DMS 273 treated with DMSO at 0.1 percent for 48 hours (cell line): ENCODE data around the gene NRBP1.
"Not testable (repeated sequence)": the region's sequence is repeated elsewhere in the genome, so short reads cannot be mapped to it uniquely, and the experiment has no call there.

Experiments used
- DNase-seq: peaks from one replicate; lab custom pipeline; 2025; lab: John Stamatoyannopoulos, UW

The NRBP1 gene

GRCh38 chr2:27421660-27422250 lies 6.7 kb upstream of the NRBP1 start:
- DNase-seq: no peak

GRCh38 chr2:27422958-27423357 lies 5.5 kb upstream of the NRBP1 start:
- no peak for DNase-seq

GRCh38 chr2:27425039-27425438 lies 3.4 kb upstream of the NRBP1 start:
- DNase-seq: not testable (repeated sequence)

- DNase-seq: no peak
Observed at GRCh38 chr2:27427863-27428212, 593 bp upstream of the NRBP1 start.

DNA sequence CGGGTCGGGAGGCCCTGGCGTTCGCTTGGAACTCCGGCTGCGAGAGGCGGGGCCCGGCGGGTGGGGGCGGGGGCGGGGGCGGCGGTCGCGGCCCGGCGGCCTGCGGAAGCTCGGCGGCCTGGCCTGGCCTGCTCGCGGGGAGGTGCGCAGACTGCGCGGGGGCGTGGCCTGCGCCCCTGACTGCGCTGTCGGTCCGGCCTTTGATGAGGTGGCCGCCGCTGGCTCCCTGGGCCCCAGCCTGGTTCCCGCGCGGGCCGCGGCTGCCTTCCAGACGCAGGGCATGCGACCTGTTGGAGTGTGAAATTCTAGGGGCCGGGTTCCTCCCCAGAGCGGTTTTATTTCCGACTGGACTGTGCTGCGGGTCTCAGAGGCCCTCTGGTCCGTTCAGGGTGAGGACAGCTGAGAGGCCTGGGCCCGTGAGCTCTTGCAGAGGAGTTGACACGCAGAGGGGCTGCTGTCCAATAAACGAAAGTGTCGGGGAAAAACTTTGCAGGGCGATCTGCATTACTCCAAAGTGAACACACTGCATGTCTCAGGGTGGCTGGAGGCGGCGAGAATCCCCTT lies 629 bp downstream of the NRBP1 start:
- peak; percentile 43 for DNase-seq

DNA sequence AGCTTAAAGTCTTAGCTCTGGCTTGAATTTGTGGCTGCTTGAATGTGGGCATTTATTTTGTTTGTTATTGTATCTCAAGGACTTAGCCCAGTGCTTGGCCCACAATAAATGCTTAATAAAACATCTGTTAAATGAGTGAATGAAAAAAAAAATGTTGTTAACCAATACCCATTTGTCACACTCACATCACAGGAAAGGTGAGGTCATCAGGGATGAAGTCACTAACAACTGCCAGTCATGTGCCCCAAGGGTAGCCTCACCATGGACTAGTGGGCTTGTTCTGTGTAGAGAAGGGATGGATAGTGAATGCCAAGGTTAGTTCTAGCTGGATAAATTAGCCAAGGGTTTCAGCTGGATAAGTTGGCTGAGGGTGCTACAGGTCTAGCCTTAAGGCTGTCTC lies 3.0 kb downstream of the NRBP1 start:
- no peak for DNase-seq

DNA sequence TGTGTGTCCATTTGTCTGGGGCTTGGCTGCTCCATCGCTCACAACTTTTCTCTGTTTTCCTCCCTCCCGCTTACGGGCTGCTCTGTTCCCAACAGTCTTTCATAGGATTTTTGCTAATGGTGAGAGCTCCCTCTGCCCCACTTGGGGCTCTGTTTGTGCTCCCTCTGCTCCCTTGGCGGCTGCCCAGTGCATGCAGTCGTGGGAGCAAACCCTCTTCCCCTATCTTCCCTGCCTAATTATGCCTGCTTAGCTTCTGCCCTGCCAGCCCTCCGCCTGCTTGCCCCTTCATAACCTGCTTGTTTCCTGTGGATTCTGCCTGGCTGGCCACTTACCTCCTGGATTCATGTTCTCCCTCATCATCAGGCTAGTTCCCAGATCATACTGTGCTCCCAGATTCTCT lies 7.2 kb downstream of the NRBP1 start:
- DNase-seq: no peak

GRCh38 chr2:27441226-27441926 lies 12.9 kb downstream of the NRBP1 start:
- no peak for DNase-seq

DNA sequence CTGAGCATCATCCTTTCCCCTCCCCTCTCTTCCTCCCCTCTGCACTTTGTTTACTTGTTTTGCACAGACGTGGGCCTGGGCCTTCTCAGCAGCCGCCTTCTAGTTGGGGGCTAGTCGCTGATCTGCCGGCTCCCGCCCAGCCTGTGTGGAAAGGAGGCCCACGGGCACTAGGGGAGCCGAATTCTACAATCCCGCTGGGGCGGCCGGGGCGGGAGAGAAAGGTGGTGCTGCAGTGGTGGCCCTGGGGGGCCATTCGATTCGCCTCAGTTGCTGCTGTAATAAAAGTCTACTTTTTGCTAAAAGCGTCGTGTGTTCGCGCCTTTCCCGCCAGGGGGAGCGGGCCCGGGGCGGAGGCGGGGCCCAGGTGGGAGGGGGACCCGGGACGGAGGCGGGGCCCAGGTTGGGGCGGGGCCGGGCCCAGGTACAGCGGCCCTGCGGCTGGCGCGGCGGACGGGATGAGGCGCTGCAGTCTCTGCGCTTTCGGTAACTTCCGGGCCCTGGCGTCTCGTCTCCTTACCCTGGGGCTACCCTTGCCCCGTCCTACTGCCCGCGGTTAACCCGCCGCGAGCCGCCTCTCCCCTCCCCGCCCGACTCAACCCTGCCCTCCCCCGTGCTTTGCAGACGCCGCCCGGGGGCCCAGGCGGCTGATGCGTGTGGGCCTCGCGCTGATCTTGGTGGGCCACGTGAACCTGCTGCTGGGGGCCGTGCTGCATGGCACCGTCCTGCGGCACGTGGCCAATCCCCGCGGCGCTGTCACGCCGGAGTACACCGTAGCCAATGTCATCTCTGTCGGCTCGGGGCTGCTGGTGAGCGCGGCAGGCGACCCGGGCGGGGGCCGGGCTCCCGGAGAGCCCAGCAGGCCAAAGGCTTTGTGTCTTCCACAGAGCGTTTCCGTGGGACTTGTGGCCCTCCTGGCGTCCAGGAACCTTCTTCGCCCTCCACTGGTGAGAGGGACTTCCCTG lies 13.8 kb downstream of the NRBP1 start, which contains the start of gene KRTCAP3:
KRTCAP3 (plus strand) TSS at position 424 of the 962 bp plus-strand sequence; CDS start at position 456, 32 bp downstream.
- DNase-seq: no peak

DNA sequence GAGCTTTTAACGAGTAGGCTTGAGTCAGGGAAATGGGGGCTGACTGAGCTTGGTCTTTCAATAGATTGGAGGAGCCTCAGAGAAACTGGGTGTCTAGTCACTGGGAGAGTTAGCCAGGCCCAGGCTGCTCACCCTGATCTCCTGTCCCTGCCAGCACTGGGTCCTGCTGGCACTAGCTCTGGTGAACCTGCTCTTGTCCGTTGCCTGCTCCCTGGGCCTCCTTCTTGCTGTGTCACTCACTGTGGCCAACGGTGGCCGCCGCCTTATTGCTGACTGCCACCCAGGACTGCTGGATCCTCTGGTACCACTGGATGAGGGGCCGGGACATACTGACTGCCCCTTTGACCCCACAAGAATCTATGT lies 14.5 kb downstream of the NRBP1 start:
- DNase-seq: no peak

DNA sequence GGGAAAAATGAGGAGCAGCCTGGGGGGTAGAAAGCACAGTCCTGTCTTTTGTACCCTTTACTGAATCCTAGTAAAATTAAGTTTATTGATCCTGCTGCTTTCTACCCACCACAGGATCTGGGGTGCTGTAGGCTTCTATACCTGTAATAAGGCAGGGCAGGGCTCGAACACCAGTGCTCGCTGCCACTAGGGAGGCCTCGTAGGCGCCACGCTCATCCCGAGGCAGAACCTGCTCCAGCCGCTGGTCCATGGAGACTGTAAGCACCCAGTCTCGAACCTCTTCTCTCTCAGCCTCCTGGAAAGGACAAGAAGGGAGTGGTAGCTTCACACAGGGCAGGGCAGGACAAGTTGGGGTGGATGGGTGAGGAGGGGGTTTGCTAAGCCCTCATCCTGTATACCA lies 16.7 kb downstream of the NRBP1 start:
- no peak for DNase-seq

DNA sequence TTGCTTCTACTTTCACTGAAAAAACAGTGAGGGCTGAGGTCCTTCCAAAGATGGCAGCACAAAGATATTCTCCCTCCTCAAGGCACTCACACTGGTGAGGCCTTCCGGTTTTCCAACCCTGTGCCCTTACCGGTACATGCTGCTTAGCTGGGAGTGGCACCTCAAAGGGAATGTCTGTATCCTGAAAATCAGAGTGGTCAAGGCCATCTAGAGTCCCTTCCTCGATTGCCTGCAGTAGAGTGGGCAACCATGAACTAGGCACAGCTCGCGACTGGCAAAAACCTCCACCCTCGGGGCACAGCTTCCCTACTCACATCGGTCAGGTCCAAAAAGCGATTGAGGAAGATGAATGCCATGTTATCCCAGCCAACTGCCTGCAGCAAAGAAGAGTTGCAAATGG lies 17.2 kb downstream of the NRBP1 start:
- DNase-seq: no peak

DNA sequence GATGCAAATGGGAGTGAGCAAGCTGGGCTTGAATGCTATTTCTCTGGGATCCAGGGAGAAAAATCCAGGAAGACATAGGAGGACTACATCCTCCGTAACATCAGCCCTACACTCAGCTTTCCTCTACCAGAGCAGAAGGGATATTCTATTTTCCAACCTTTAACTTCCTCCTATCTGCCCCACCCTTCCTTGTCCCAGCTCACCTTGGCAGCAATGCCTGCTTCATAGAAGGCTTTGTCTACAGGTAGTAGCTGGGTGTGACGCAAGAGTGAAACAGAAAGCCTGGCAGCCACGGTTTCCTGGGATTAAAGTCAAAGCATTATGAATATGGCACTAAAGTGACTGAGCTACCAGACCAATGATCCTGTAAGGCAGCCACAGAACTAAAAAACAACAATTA lies 17.6 kb downstream of the NRBP1 start:
- no peak for DNase-seq

DNA sequence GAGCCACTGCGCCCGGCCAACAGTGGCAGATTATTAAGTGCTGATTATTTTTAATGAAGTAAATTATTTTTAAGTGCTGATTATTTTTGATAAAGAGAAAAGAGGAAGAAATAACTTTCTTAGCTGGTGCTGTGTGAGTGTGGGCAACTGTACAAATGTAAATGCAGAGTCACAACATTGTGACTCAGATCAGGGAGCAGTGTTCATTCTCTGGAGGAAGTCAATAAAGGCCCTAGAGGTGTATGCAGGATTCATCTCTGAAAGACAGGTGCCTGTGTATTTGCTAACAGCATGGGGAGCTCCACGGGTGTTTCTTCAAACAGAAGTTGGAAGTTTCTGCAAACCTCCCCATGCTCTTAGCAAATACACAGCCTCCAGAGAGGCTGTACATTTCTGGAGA lies 19.9 kb downstream of the NRBP1 start:
- DNase-seq: no peak

DNA sequence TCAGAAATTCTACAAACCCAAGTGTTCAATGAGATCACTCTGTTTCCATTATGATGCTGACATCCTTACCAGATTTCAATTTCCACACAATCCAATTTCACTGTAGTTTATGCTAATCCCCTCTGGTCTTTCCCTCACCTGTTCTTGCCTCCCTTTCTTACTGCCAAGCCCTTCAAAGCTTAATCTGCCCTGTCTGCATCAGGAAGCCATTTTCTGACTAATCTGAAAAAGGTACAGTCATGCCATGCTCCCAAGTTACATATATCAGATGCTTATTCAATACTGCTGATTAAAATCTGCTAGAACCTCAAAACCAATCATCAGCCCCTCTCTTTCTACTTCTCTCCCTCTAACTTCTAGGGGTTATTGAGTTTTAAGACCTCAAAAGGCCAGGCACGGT lies 22.7 kb downstream of the NRBP1 start:
- DNase-seq: no peak

DNA sequence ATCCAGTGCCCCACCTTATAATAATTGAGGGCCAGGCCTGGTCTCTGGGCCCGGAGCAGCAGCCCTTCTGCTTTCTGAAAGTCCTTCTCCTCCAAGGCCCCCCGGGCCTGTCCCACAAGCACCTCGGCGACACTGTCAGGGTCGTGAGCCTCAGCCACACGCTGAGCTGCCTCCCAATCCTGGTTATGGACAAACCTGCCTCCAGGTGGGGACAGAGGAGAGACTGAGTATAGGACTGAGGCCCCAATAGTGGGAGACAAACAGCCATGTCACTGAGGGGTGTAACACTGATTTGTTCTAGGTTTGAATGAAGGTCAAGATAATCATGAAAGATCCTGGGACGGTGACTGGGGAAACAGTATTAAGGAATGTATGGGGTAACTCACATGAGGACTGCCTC lies 25.5 kb downstream of the NRBP1 start:
- no peak for DNase-seq

- DNase-seq: no peak
Observed at GRCh38 chr2:27461118-27461517, 32.7 kb downstream of the NRBP1 start.

GRCh38 chr2:27464443-27464842 lies 36.0 kb downstream of the NRBP1 start:
- no peak for DNase-seq

GRCh38 chr2:27471961-27472360 lies 43.5 kb downstream of the NRBP1 start:
- no peak for DNase-seq

DNA sequence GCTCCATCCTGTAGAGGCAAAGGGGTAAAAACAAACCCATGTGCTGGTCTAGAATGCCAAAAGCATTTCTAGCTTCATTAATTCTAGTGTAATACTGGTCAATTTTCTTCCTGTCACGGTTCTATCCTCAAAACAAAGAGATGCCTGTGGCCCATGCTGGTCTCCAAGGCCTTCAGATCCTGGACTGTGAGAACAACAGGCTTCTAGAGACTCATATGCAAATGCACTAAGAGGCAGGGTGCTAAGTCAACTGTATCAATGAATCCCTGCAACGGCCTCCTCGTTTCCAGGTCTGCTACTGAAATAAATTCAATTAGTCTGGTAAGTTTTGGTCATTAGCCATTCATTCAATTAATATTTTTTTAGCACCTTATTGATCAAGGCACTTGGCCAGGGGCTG lies 57.1 kb downstream of the NRBP1 start:
- DNase-seq: no peak

DNA sequence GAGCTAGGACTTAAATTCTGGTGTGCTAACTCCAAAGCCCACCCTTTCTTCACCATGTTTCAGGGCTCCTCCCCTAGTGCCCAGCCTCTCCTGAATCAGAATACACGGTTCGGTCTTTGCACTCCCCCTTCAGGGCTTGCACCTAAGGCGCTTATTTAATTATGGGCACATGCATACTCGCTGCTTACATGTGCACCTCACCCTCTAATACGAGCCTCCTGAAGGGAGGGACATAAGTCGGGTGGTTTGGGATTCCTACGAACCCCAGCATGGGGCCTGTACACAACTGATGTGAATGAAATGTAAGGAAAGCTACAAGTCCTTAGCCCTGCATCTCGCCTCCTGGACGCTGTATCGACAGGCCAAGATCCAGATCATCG lies 60.7 kb downstream of the NRBP1 start:
- no peak for DNase-seq

- peak; percentile 97 for DNase-seq
Observed at GRCh38 chr2:27489498-27490397, 61.3 kb downstream of the NRBP1 start, which contains the start of gene IFT172. Gene IFT172, minus strand, starts transcription at chr2:27489743. Its CDS starts 90 bp downstream, at chr2:27489653.
